HG02970 (cell line): ENCODE data around the gene TGFBR3.

Source experiments
- ATAC-seq: cut with Tn5 transposase; IDR thresholded peaks from one replicate; pipeline ENCODE4 v1.9.1; 2021; ENCODE audit warnings: mild to moderate bottlenecking, moderate library complexity, moderate number of reproducible peaks; ENCODE audit not compliant: unreplicated experiment, low FRiP score

The TGFBR3 gene

DNA sequence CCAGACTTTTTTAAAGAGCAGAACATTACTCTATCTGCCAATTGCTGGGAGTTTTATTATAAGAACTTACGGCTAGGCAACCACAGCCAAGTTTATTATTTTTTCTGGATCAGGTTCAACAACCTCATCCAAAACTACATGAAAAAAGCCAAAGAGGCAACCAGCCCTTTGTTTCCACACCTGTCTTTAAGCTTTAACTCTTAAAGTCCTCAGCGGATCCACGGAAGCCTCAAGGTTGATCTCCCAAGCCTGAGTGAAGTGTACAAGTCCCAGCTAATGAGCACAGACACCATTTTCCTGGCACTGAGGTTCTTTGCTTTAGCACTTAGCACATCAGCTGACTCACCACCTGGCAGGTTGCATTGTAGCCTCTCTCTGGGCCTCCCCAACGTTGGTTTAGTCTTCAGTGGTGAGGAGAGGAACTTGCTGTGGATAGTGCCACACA lies 143.1 kb downstream of the TGFBR3 start:
- ATAC-seq, result no peak

DNA sequence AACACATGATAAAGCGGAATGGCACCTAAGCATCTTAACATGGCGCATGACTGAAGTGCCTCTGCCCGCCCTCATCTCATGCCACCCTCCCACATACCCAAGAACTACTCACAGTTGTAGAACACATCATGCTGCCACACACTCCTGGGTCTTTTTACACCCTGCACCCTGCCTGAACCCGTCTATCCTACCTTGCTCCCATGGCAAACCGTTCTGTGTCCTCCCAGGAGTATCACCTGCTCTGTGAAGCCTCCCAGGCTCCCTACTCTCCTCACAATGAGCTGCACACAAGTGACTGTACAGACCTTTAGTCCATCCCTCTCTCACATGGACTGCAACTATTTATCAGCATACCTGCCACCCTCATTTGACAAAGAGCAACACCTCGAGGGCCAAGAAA lies 144.0 kb downstream of the TGFBR3 start:
- no peak for ATAC-seq

GRCh38 chr1:91741301-91741700 lies 144.7 kb downstream of the TGFBR3 start:
- no peak for ATAC-seq

- ATAC-seq, result no peak
Measured at GRCh38 chr1:91737650-91738049, 148.3 kb downstream of the TGFBR3 start.

DNA sequence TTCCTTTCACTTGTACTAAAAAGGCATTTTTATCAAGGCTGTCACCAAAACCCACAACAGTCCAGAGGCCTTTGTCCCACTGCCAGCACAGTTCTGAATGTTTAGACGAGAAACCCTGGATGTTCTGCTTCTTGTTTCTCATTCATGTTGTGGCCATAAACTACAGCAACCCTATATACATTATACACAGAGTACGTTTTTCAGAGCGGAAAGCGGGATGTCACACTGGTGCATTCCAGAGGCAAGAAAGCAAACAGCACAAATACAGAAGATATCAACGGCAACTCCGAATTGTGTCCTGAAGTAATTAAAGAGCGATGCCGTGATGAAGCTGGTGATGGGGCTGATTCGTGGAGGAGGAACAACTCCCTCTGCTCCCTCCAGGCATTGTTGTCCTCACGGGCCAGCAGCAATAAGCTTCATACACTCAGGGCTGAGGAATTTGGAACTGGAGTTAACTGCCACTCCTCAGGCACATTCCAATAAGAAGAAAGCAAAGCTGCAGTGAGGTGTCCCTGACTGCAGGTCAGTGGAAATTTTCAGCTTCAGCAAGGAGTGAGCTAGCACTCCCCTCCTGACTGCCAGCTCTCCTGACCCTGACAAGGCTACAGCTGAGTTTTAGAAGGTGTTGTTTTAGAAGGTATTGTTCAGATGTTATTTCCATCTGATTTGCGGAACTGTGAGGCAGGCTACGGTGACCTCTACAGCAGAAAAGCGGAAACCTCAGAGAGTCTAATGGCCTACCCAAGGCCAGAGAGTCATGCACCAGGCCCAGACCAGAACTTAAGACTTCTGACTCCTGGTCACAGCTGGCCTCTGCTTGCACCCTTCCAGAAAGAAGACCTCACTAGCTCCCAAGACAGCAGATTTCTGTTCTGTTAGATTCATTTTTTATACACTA lies 149.0 kb downstream of the TGFBR3 start:
- ATAC-seq, result no peak

GRCh38 chr1:91736146-91736714 lies 149.7 kb downstream of the TGFBR3 start:
- ATAC-seq, result no peak

DNA sequence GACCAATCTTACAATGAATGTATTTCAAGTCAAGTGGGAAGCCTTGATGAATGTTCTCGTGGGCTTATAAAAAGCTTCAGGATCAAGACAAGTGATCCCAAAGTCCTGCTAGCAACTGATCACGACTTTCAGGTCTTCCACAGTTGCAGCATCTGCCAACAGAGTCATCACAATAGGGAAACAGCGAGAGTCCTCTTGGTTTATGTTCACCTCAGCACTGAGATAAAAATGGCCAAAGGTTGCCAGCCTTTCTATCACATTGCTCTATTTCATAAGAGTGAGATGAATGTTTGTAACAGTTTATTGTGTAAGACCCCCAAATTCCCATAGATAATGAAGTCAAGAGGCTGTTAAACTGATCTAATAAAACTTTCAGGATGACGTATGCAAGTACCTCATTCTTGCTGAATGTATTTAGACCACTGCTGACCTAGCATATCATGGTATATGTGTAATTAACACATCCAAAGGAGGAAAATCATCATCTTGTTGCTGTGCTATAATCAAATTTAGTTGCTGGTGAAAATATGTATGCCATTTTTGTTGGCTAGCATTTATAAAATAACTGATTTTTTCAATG lies 150.6 kb downstream of the TGFBR3 start:
- no peak for ATAC-seq

DNA sequence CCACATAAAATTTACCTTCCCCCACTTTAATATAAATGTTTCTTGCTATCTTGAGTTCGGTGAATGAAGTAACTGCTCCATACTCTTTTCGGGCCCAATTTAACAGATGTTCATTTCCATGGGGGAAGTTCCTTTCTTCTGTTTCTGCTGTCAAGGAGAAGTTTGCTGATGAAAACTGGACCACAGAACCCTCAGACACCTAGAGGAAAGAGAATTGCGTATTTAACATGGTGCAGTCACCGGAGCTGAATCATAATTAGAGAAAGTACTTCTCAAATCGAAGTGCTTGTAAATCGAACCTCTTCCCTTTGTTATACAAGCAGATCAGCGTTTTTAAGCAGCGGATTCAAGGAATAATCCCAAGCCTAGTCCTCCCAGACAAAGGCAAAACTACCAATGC lies 151.2 kb downstream of the TGFBR3 start:
- ATAC-seq, result no peak

- no peak for ATAC-seq
Measured at GRCh38 chr1:91733108-91733710, 152.7 kb downstream of the TGFBR3 start.

DNA sequence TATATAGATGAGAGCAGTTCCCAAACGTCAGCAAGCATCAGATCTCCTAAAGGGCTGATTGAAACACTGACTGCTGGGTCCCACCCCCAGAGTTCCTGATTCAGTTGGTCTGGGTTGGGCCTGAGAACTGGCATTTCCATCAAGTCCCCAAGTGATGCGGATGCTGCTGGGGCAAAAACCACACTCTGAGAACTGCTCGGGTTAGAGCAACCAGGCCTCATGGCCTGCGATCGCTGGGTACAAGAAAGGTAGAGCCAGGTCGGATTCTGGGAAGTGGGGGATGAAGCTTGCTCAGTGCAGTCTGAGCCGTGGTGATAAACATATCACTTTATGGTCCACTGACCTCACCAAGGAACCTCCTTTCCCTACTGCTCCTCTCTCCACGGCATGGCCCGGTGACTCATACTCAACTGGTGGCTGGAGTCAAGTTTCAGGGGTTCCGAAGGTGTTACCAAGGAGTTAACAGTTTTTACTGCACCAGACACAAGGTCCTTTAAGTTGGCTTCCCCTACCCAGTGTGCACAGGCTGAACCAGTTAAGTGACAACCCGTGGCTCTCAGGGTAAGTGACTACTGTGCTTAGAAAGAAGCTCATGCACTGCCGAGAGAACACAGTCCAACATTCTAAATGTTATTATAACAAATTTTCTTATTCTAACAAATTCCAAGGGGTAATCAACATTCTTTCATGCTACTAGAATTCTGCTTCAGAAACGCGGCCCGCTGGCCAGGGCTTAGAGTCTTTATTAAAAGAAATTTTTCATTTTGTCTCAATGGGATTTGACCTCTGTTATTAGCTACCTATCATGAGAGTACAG lies 153.5 kb downstream of the TGFBR3 start:
- ATAC-seq, result no peak

DNA sequence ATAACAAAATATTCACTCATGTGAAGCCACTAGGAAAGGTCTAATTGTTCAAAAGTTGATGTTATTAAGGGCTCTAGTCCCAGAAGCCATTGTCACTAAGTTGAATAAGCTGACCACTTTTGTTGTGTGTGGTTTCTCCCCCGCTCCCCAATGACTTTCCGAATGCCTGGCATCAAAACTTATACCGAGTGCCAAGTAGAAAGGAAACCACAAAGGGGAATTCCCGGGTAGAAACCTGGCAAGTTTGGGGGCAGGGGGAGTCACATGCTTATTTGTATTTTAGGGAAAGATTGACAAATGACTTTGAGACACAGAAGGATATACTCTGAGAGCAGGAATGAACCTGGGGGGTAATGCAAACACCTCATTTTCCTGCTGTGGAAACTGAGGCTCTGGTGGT lies 154.1 kb downstream of the TGFBR3 start:
- ATAC-seq, result no peak

DNA sequence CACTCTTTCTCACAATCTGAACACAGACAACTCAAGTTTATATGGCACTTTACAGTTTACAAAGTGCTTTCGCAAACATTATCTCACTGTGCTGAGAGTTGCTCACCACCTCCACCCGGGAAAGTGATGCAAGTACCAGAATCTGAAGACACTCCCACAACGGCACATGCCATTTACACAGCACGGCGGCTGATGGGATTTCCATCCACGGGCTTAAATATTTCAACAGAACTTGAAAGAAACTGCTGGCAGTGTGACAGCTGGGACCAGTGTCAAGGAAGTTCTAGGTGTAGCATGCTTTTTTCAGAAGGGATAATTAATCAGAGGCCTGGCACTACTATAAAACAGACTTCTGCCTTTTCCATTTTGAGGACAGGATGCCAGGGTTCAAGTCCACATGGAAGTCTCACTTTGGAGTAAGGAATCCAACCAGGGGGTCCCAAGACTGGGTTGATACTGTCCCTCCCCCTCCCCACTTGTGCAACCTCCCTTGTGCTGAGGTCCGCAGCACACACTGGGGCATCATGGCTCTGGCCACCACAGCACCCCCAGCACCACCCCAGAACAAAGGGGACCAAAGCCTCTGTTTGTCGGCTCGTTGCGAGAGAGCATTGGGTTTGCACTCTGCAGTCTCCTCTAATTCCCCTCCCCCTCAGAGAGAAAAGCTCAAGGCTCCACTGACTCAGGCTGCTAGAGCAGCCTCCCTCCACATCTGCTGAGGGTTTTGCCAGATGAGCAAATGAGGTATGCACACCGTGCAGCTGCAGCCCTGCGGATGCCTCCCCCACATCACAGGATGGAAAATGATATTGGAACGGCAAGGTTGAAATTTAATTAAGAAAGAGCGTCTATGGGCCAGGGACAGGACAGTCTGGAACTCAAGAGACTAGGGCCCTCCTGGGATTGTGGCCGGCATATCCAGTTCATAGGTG lies 154.9 kb downstream of the TGFBR3 start:
- ATAC-seq, result no peak

DNA sequence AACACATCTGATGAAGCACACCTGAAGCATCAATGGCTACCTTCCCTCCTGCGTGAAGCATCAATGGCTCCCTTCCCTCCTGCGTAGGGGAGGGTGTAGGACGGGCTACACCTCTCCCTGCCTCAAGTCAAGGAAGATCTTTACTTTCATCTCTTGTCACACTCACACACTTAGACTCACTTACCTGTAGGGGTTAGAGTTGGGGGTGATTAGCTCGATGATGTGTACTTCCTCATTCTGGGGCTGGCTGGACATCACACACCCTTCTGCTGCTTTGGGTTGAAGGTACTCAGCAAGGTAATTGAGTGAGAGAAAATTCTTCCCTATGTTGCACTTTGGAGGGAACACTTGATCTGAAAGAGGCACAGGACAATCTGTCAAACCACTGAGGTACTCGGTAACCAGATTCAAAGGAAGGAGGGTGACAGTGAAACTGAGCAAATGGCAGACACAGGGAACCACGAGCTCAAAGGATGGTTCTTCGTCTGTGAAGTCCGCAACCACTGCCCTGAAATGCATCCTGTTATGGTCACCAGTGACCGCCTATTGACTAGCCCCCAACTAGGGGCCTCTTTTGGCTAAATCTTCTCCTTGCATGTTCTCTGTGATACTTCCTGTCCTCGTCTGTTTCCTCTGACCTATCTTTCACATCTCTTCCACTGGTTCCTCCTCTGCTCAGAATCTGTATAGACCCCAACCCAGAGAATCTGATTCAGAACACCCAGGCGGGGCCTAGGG lies 156.2 kb downstream of the TGFBR3 start:
- no peak for ATAC-seq

DNA sequence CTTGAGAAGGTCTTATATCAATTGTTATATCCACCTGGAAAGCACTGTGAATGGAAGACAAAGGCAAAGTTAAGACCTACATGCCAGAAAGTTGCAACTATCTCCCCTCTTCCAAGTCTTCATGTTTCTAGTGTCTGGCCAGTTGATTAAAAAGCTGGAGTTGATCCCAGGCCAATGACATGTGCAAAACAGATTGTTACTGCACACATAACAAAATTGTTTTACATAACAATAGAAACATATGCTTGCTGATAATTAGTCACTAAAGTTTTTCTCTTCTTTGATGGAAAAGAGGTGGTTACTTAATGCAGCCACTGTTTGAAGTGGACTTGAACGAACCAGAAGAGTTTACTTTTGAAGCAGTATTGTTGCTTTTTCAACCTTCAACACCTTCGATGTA lies 158.2 kb downstream of the TGFBR3 start:
- ATAC-seq, result no peak

DNA sequence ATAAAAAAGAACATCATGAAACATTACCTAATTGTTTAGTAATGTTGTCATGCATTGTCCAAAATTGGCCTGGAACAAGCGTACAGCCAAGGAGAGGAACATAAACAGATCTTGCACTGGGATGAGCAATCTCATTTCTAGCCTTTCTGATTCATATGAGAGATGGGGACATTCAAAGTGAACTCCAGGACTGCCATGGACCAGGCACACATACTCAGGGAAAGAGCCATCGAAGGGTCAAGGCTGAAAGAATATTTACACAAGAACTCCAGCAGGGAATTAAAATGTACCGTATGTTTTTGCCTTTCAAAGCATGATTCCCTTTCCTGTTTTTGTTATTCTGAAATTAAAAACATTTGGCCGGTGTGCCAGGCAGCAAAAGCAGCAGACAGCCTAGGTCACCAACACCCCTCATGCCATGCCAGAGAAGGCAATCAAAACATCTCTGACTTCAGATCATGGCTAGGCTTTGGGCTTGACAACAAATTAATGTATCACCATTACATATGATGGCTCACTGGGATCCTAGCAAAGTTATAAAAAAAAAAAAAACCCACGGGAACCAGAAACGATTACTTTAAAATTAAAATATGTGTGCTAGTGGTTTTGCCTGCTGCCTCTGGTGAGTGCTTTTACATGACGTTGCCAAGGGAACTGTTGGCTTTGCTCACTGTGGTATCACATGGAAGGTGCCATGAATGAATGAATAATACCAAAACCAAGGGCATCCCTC lies 159.8 kb downstream of the TGFBR3 start:
- ATAC-seq, result no peak

GRCh38 chr1:91725618-91725988 lies 160.3 kb downstream of the TGFBR3 start:
- ATAC-seq, result no peak

GRCh38 chr1:91724644-91725043 lies 161.3 kb downstream of the TGFBR3 start:
- no peak for ATAC-seq

DNA sequence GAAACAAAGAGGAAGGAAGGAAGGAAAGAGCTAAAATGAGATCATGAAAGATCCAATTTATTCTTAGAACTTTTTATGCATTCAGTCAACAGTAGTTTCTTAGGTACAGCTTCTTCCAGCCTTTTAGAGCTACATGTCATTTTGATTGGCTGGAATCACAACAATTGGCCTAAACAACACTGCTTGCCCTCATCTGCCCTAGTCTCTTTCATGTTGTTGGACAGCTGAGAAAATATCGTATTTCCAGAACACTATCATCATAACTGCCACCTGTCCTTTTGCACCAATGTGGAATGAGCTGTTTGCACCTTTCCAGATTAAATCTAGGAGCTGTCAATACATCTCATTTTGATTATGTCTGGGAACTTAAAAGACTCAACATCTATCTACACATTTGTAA lies 161.7 kb downstream of the TGFBR3 start:
- ATAC-seq, result no peak
